Gastrocnemius medialis (tissue), 4 donors: Measurements from ENCODE around the gene TEP1. TPM values are rescaled to one million over a fixed set of nuclear protein-coding genes. Genes with fewer than 3 reads are reported as not detected.

ENCODE experiments used
- ATAC-seq, 2 donors: fragments of 150-250 bp; one replicate each; pipeline ENCODE4 v1.9.1; 2016
- DNase-seq, 2 donors: peaks; one replicate each; pipeline ENCODE4 v3.0.0-alpha.2; 2019
- H3K27ac ChIP-seq, 4 donors: fragments of 200-600 bp; sonication (generic); 1 replicate in 1 of 4; 2 replicates in 3 of 4; pipeline ENCODE4 v1.5.1; 2016 to 2018; ENCODE audit warnings: mild to moderate bottlenecking in 2 of 4, moderate library complexity in 1 of 4
- H3K27me3 ChIP-seq, 3 donors: fragments of 200-600 bp; sonication (generic) in 2 of 3; 1 replicate in 1 of 3; 2 replicates in 2 of 3; pipeline versions ENCODE4 v1.5.1 to v1.6.0; 2016 to 2019; ENCODE audit warnings: mild to moderate bottlenecking in 1 of 3, moderate library complexity in 1 of 3
- H3K36me3 ChIP-seq, 2 donors: fragments of 200-600 bp; sonication (generic) in 1 of 2; one replicate each; pipeline ENCODE4 v1.5.1; 2017 to 2018
- H3K4me1 ChIP-seq, 2 donors: fragments of 200-600 bp; sonication (generic) in 1 of 2; one replicate each; pipeline ENCODE4 v1.5.1; 2016 to 2017; ENCODE audit warnings: mild to moderate bottlenecking in 2 of 2
- H3K4me3 ChIP-seq, 4 donors: fragments of 200-600 bp; sonication (generic) in 3 of 4; 1 replicate in 1 of 4; 2 replicates in 3 of 4; pipeline ENCODE4 v1.5.1; 2016 to 2019; ENCODE audit warnings: mild to moderate bottlenecking in 2 of 4
- H3K9me3 ChIP-seq, 3 donors: fragments of 200-600 bp; sonication (generic) in 2 of 3; 1 replicate in 1 of 3; 2 replicates in 2 of 3; pipeline ENCODE4 v1.5.1; 2016 to 2019
- POLR2A ChIP-seq, 2 donors: fragments of 450-650 bp; IDR thresholded peaks; one replicate each; pipeline ENCODE4 v1.6.1; 2017; ENCODE audit warnings: antibody characterized with exemption in 2 of 2, mild to moderate bottlenecking in 2 of 2, moderate library complexity in 2 of 2
- in situ Hi-C, 4 donors: fragments of 200-750 bp; cut with MboI; loops; one replicate each; pipeline versions ENCODE4 v1.15.0 to v1.8.0; 2017; ENCODE audit warnings: low sequenced_read_pairs in 4 of 4
- intact Hi-C: fragments of 100-400 bp; cut with DNase I; formaldehyde crosslinking; loops from one replicate; pipeline ENCODE4 v1.15.1; 2023; ENCODE audit warnings: low total_unique reads
- total RNA-seq, 4 donors: library from RNA; depleted of rRNA; stranded (reverse); fragments of >200 nt; gene quantifications; one replicate each; pipeline versions ENCODE4 v1.1.0 to v1.2.3, GENCODE V29; 2016
- TF ChIP-seq, protein P1 (sequence below), 5 experiments: fragments of 450-650 bp in 3 of 5; fragments of 200-600 bp in 2 of 5; sonication (generic) in 2 of 5; IDR thresholded peaks in 4 of 5; conservative IDR thresholded peaks in 1 of 5; 1 replicate in 4 of 5; 2 replicates in 1 of 5; pipeline ENCODE4 v1.5.1; 2016 to 2019; ENCODE audit warnings: antibody characterized with exemption in 5 of 5, mild to moderate bottlenecking in 3 of 5, moderate library complexity in 3 of 5

The TEP1 gene
- total RNA-seq, 4 donors from 2014 or later: 7.2 to 25.7 (median 12.0) TPM

DNA sequence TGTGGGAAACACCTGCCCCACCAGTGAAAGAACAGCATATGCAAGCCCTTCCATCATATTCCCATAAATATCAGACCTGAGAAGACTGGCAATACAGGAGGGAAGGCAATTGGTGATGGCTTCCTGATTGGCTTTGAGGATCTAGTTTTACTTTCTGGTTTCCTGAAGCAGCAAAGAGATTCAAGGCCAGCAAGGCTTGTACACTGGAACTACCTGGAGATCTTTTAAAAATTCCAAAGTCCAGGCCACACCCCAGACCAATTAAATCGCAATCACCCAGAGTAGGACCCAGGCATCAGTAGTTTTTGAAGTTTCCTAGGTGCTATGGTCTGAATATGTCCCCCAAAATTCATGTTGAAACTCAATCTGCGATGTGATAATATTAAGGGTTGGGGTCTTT, 2.9 kb upstream of the TEP1 start:
- Histone ChIP-seq H3K4me3 (no peak overlapping the region), H3K27me3 (no peaks in the 10 kb centered on the region), H3K36me3 (no peaks in the 10 kb centered on the region), H3K4me1 (peaks cover 19 to 24% of the 10 kb centered on the region in 2 donors), H3K9me3 (no peaks in the 10 kb centered on the region), H3K27ac (peak overlapping the region; percentile 40 to 68 (median 47))
- ATAC-seq (no peak), DNase-seq (no peak)
- in situ Hi-C loops: loop anchor here in 3 of 4 donors (10.0 to 25.0 kb wide), 2 partner anchors 49 to 196 kb away; partner anchors contain the start of genes PIP4P1 (in 1 of the 3) and PNP (in 1 of the 3)
- TF ChIP-seq, protein P1, sequence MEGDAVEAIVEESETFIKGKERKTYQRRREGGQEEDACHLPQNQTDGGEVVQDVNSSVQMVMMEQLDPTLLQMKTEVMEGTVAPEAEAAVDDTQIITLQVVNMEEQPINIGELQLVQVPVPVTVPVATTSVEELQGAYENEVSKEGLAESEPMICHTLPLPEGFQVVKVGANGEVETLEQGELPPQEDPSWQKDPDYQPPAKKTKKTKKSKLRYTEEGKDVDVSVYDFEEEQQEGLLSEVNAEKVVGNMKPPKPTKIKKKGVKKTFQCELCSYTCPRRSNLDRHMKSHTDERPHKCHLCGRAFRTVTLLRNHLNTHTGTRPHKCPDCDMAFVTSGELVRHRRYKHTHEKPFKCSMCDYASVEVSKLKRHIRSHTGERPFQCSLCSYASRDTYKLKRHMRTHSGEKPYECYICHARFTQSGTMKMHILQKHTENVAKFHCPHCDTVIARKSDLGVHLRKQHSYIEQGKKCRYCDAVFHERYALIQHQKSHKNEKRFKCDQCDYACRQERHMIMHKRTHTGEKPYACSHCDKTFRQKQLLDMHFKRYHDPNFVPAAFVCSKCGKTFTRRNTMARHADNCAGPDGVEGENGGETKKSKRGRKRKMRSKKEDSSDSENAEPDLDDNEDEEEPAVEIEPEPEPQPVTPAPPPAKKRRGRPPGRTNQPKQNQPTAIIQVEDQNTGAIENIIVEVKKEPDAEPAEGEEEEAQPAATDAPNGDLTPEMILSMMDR (IDR thresholded peaks at IDR 0.05 in 4 of 5, conservative IDR thresholded peaks at IDR 0.05 in 1 of 5): no peak
- TF ChIP-seq POLR2A (IDR thresholded peaks at IDR 0.05): no peak
- intact Hi-C loops: no loop called here

DNA sequence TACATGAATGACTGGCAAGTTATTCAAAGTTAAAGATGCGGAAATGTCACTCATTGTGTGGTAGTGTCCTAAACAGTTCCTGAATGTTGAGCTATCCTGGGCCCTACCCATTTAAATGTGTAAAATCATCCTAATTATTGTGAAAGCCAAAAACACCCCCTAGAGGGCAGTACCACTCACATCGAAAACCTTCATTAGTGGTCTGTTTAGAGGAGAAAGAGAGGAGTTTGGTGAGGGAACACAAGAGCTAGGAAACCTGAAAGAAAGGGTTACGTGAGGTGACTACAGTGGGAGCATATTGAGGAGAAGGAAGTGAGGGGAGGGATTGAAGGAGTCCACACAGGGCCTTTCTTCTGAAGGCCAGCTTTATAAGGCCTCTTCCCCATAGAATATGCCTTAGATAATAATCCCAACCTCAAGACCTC, 2.5 kb upstream of the TEP1 start:
- no peak for DNase-seq
- in situ Hi-C loops: loop anchor here in 3 of 4 donors (10.0 to 25.0 kb wide), 2 partner anchors 49 to 197 kb away; partner anchors contain the start of genes PIP4P1 (in 1 of the 3) and PNP (in 1 of the 3)
- no peaks in the 10 kb centered on the region for H3K36me3 ChIP-seq
- no peak overlapping the region for H3K4me3 ChIP-seq
- peak overlapping the region; percentile 40 to 68 (median 47) for H3K27ac ChIP-seq
- ATAC-seq: peak; percentile 21 to 37
- peaks cover 19 to 24% of the 10 kb centered on the region in 2 donors for H3K4me1 ChIP-seq
- intact Hi-C loops: no loop called here
- TF ChIP-seq POLR2A (IDR thresholded peaks at IDR 0.05): no peak
- TF ChIP-seq, protein P1 (IDR thresholded peaks at IDR 0.05 in 4 of 5, conservative IDR thresholded peaks at IDR 0.05 in 1 of 5): peak; percentile 36 to 58 (median 51)
- H3K27me3 ChIP-seq: no peaks in the 10 kb centered on the region
- H3K9me3 ChIP-seq: no peaks in the 10 kb centered on the region

DNA sequence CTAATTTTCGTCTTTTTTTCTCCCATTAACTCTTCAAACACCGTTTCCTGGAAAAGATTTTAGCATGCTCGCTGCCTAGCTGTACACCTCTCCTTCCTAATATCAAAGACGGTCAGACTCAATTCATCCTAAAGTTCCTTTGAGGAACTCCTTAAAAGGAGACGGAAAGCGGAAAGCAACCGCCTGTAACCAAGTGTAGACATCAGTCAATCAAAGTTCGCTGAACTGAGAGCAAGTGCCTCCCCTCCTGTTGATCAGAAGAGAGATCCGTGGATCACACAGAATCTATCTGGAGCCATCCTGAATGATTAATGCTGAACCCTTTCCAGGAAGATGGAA, 412 bp upstream of the TEP1 start:
- TF ChIP-seq, protein P1 (IDR thresholded peaks at IDR 0.05 in 4 of 5, conservative IDR thresholded peaks at IDR 0.05 in 1 of 5): no peak
- no peak for TF ChIP-seq POLR2A (IDR thresholded peaks at IDR 0.05)
- ATAC-seq: peak; percentile 56 to 59

DNA sequence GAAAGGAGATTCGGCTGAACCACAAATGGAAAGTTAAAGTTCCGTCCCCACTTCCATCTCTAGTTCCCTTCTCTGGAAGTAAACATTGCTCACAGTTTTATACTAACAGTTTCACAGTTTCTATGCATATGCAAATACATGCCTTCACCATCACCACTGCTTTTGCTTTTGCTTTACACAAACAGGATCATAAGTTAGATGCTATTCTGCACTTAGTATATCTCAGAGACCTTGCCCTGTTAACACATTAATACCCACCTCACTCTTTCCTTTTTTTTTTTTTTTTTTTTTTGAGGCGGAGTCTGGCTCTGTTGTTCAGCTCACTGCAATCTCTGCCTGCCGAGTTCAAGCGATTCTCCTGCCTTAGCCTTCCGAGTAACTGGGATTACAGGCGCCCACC, 890 bp downstream of the TEP1 start:
- peaks cover 25 to 32% of the 10 kb centered on the region in 2 donors for H3K4me1 ChIP-seq
- H3K4me3 ChIP-seq: peak overlapping the region; percentile 79 to 91 (median 85)
- TF ChIP-seq POLR2A (IDR thresholded peaks at IDR 0.05): no peak
- TF ChIP-seq, protein P1 (IDR thresholded peaks at IDR 0.05 in 4 of 5, conservative IDR thresholded peaks at IDR 0.05 in 1 of 5): no peak
- in situ Hi-C loops (loop anchor here (5.0 to 25.0 kb wide), 5 partner anchors 52 to 200 kb away; partner anchors contain the start of genes PIP4P1 (in 1 of the 4) and PNP (in 1 of the 4)), intact Hi-C loops (loop anchor here (2.0 kb wide), 3 partner anchors 58 to 270 kb away; no protein-coding TSS in a partner anchor)
- ATAC-seq (no peak), DNase-seq (no peak)
- H3K9me3 ChIP-seq: no peaks in the 10 kb centered on the region
- H3K27me3 ChIP-seq: no peaks in the 10 kb centered on the region
- peak overlapping the region; percentile 94 to 97 (median 96) for H3K27ac ChIP-seq
- peaks cover 0 to 8% of the 10 kb centered on the region in 2 donors for H3K36me3 ChIP-seq

More for the DNA sequence above, 412 bp upstream of the TEP1 start:
- no peaks in the 10 kb centered on the region for H3K9me3 ChIP-seq
- H3K27ac ChIP-seq: peak overlapping the region; percentile 94 to 97 (median 96)
- H3K36me3 ChIP-seq: no peaks in the 10 kb centered on the region
- peak overlapping the region; percentile 79 to 91 (median 85) for H3K4me3 ChIP-seq
- no peak for DNase-seq
- no peaks in the 10 kb centered on the region for H3K27me3 ChIP-seq
- H3K4me1 ChIP-seq: peaks cover 25 to 28% of the 10 kb centered on the region in 2 donors
- intact Hi-C loops (loop anchor here (1.0 to 2.0 kb wide), 6 partner anchors 21 to 269 kb away; partner anchors contain the start of genes APEX1 and PARP2), in situ Hi-C loops (loop anchor here (5.0 to 25.0 kb wide), 5 partner anchors 51 to 199 kb away; partner anchors contain the start of genes PIP4P1 (in 1 of the 4) and PNP (in 1 of the 4))
